Measurements from ENCODE around the gene PSTPIP1.

Gene PSTPIP1

DNA sequence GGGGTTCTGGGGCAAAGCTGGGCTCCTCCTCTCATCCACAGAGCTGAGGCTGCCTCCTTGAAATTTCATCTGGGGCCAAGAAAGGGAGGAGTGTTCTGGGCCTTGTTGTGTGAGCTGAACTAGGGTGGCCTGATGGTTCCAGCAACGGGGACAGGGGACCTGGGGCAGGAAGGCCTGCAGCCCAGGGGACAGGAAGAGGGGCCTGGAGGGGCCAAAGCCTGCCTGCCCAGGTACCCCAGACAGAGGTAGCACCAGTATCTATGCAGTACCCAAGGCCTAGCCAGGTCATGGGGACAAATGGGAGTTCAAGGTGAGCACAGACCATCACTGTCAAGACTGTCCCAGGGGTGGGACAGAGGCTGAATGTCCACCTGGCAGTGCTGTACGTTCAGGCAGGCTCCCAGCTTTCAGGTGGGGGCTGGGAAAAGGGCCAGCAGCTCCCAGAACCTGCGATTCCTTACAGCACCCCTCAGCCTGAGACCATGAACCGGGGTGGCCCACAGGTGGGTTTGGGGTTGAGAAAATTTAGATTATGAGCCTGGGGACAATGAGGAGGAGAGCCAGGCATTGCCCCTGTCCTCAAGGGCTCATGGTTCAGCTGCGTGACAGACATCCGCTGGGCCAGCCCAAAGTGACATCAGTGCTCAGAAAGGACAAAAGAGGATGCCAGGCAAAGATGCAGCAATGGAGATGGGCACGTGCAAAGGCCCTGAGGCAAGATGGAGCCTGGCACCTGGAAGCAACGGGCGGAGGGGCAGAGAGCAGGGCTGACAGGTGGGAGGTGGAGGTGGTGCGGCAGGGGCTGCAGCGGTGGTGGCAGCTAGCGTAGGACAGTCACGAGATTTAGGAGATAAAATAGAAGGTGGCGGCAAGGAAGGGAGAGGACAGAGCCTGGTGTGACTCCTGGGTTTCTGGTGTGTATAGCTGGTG is 28.0 kb downstream of the PSTPIP1 start:
- DNase-seq = no peak
- no peak overlapping the region for H3K4ac ChIP-seq (ENCODE audit: low read depth, low read length)
- H2BK15ac ChIP-seq (replicated peaks; ENCODE audit: low read depth) = no peak overlapping the region
- no peak overlapping the region for H4K8ac ChIP-seq (ENCODE audit: low read depth, low read length)
- H3K4me3 ChIP-seq (ENCODE audit: low read length) = no peak overlapping the region
- H2BK5ac ChIP-seq (ENCODE audit: low read length) = no peak overlapping the region
- no peaks in the 10 kb centered on the region for H3K79me2 ChIP-seq (ENCODE audit: control insufficient read depth, insufficient read depth, low read length)
- no peak overlapping the region for H2BK120ac ChIP-seq (ENCODE audit: low read depth, low read length)
- H3K4me1 ChIP-seq (ENCODE audit: control insufficient read depth, low read depth, low read length) = no peaks in the 10 kb centered on the region
- H3K27me3 ChIP-seq (ENCODE audit: insufficient read depth, low read length, poor library complexity) = no peaks in the 10 kb centered on the region
- no peak overlapping the region for H3K23ac ChIP-seq (ENCODE audit: low read length)
- H2AK5ac ChIP-seq (ENCODE audit: low read length) = no peak overlapping the region
- no CpG with 5 or more reads among the region's 14 CpGs for WGBS (ENCODE audit: extremely low coverage, insufficient coverage, low lambda C conversion rate)
- H3K79me1 ChIP-seq (ENCODE audit: low read length) = no peaks in the 10 kb centered on the region
- no peak overlapping the region for H3K56ac ChIP-seq (ENCODE audit: low read length)
- H3K4me2 ChIP-seq (ENCODE audit: low read length) = no peak overlapping the region
- H3K9ac ChIP-seq (ENCODE audit: low read length) = no peak overlapping the region
- no peak overlapping the region for H3K27ac ChIP-seq (ENCODE audit: low read depth, low read length)
- H3K36me3 ChIP-seq (ENCODE audit: control insufficient read depth, insufficient read depth, low read length) = no peaks in the 10 kb centered on the region
- H3K18ac ChIP-seq (ENCODE audit: low read length) = no peak overlapping the region
- H4K5ac ChIP-seq (ENCODE audit: low read length) = no peak overlapping the region

DNA sequence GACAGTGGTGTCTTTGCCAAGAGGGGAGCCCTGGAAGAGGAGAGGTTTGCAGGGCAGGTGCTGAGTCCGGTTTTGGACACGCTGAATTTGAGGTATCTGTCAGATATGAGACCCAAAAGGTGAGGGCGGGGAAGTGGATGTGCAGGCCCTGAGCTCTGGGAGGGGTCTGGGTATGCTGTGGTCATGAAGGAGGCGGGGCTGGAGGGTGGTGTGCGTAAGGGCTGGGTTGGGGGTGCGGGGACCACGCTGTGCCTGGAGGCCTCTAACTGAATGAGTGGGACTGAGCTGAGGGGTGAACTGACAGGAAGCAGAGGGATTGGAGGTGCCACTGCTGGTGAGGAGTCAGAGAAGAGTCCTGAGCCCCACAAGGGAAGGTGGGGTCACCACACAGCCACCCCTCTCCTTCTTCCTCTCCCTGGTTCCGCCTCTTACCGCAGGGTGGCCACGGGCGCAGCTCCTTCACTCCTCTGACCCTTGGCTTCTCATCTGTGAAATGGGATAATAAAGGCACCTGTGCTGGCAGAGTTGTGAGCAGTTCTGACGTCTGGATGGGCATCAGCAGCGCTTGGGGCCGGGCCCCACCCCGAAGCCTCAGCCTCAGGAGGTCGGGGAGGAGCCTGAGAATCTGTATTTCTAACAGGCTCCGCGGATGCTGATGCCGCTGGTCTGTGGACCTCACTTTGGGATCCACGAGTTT is 28.8 kb downstream of the PSTPIP1 start:
- H4K8ac ChIP-seq (ENCODE audit: low read depth, low read length) = no peak overlapping the region
- DNase-seq = no peak

DNA sequence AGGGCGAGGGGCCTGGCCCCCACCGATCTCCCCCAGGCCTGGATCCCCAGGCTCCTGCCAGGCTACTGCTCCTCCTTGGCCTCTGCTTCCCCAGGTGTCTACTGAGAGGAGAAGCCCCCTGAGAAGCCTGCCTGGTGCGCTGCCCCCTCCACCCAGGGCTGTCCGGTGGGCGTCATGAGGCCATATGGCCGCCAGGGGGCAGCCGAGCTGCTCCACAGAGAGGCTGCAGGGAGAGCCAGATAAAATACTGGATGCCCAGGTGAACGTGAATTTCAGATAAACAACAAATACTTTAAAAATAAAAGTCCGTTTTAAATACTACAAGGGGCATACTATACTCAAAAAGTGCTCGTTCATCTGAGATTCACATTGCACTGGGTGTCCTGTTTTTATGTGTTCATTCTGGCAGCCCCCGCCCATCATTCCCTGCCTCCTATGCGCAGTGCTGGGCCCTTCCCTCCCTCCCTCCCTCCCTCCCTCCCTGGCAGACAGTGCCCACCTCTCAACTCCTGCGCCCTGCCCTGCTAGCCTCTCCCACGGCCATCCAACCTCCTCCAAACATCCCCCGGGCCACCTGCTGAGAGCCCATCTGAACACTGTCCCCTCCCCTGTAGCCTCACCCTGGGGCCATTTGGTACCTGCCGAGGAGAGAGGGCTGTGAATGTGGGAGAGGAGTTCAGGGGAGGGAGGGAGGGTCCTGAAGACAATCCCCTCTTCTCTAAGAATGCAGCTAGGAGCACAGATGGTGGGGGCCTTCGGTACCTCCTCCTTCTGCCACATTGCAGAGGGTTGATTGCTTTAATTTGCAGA is 29.6 kb downstream of the PSTPIP1 start:
- Histone ChIP-seq H3K27me3 (ENCODE audit: insufficient read depth, low read length, poor library complexity) (no peaks in the 10 kb centered on the region), H3K23ac (ENCODE audit: low read length) (no peak overlapping the region), H2BK120ac (ENCODE audit: low read depth, low read length) (no peak overlapping the region), H3K36me3 (ENCODE audit: control insufficient read depth, insufficient read depth, low read length) (no peaks in the 10 kb centered on the region), H3K4me3 (ENCODE audit: low read length) (no peak overlapping the region), H4K8ac (ENCODE audit: low read depth, low read length) (no peak overlapping the region), H3K79me1 (ENCODE audit: low read length) (no peaks in the 10 kb centered on the region), H3K27ac (ENCODE audit: low read depth, low read length) (no peak overlapping the region), H3K79me2 (ENCODE audit: control insufficient read depth, insufficient read depth, low read length) (no peaks in the 10 kb centered on the region), H3K4me2 (ENCODE audit: low read length) (no peak overlapping the region), H2BK15ac (replicated peaks; ENCODE audit: low read depth) (no peak overlapping the region), H2AK5ac (ENCODE audit: low read length) (no peak overlapping the region), H3K56ac (ENCODE audit: low read length) (no peak overlapping the region), H3K4ac (ENCODE audit: low read depth, low read length) (no peak overlapping the region), H3K9ac (ENCODE audit: low read length) (no peak overlapping the region), H3K4me1 (ENCODE audit: control insufficient read depth, low read depth, low read length) (no peaks in the 10 kb centered on the region), H2BK5ac (ENCODE audit: low read length) (no peak overlapping the region), H3K18ac (ENCODE audit: low read length) (no peak overlapping the region), H4K5ac (ENCODE audit: low read length) (no peak overlapping the region)
- WGBS (ENCODE audit: extremely low coverage, insufficient coverage, low lambda C conversion rate) = no CpG with 5 or more reads among the region's 17 CpGs
- peak; percentile 56 for DNase-seq

More for the DNA sequence above, 28.8 kb downstream of the PSTPIP1 start:
- Histone ChIP-seq H2BK15ac (replicated peaks; ENCODE audit: low read depth) (no peak overlapping the region), H3K27me3 (ENCODE audit: insufficient read depth, low read length, poor library complexity) (no peaks in the 10 kb centered on the region), H4K5ac (ENCODE audit: low read length) (no peak overlapping the region), H3K4me2 (ENCODE audit: low read length) (no peak overlapping the region), H3K56ac (ENCODE audit: low read length) (no peak overlapping the region), H3K36me3 (ENCODE audit: control insufficient read depth, insufficient read depth, low read length) (no peaks in the 10 kb centered on the region), H3K9ac (ENCODE audit: low read length) (no peak overlapping the region), H3K79me1 (ENCODE audit: low read length) (no peaks in the 10 kb centered on the region), H3K79me2 (ENCODE audit: control insufficient read depth, insufficient read depth, low read length) (no peaks in the 10 kb centered on the region), H3K27ac (ENCODE audit: low read depth, low read length) (no peak overlapping the region), H2AK5ac (ENCODE audit: low read length) (no peak overlapping the region), H2BK5ac (ENCODE audit: low read length) (no peak overlapping the region), H3K18ac (ENCODE audit: low read length) (no peak overlapping the region), H3K4ac (ENCODE audit: low read depth, low read length) (no peak overlapping the region), H3K23ac (ENCODE audit: low read length) (no peak overlapping the region), H3K4me3 (ENCODE audit: low read length) (no peak overlapping the region), H2BK120ac (ENCODE audit: low read depth, low read length) (no peak overlapping the region), H3K4me1 (ENCODE audit: control insufficient read depth, low read depth, low read length) (no peaks in the 10 kb centered on the region)
- WGBS (ENCODE audit: extremely low coverage, insufficient coverage, low lambda C conversion rate) = no CpG with 5 or more reads among the region's 20 CpGs

DNA sequence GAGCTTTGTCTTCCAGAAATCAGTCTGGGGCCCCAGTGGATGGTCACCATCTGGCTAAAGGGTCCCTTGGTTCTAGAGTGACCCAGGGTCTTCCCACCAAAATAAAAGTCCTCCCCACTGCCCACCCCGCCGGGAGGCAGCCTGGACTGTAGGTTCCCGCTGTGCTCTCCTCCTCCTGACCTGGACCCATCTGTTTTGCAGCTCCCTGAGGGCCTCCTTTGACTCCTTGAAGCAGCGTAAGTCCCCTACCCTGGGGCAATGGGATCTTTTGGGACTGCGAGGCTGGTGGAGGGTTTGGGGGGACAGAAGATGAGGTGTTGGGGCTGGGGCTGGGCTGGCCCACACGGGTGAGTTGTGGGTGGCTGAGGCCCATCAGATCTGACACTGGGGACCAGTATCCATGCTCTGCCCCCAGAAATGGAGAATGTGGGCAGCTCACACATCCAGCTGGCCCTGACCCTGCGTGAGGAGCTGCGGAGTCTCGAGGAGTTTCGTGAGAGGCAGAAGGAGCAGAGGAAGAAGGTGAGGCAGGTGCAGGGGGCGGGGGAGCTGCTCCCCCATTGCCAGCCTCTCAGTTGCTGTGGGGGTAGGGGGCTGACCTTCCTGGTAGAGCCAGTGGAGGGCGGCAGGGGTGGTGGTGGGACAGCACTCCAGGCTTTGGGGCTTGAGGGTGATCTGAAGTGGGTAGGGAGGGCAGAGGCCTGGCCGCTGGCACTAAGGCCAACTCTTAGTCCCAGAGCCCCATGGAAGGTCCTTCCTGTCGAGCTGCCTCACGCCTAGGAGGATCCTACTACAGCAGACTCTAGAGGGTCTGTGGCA is 30.4 kb downstream of the PSTPIP1 start:
- no peak overlapping the region for H3K9ac ChIP-seq (ENCODE audit: low read length)
- no peak overlapping the region for H2BK120ac ChIP-seq (ENCODE audit: low read depth, low read length)
- no peaks in the 10 kb centered on the region for H3K27me3 ChIP-seq (ENCODE audit: insufficient read depth, low read length, poor library complexity)
- no peak overlapping the region for H2BK15ac ChIP-seq (replicated peaks; ENCODE audit: low read depth)
- no CpG with 5 or more reads among the region's 15 CpGs for WGBS (ENCODE audit: extremely low coverage, insufficient coverage, low lambda C conversion rate)
- H3K18ac ChIP-seq (ENCODE audit: low read length) = no peak overlapping the region
- H3K4me3 ChIP-seq (ENCODE audit: low read length) = no peak overlapping the region
- no peaks in the 10 kb centered on the region for H3K79me2 ChIP-seq (ENCODE audit: control insufficient read depth, insufficient read depth, low read length)
- DNase-seq = no peak
- H3K27ac ChIP-seq (ENCODE audit: low read depth, low read length) = no peak overlapping the region
- H2AK5ac ChIP-seq (ENCODE audit: low read length) = no peak overlapping the region
- no peak overlapping the region for H3K4ac ChIP-seq (ENCODE audit: low read depth, low read length)
- H3K56ac ChIP-seq (ENCODE audit: low read length) = no peak overlapping the region
- no peak overlapping the region for H3K23ac ChIP-seq (ENCODE audit: low read length)
- H3K4me2 ChIP-seq (ENCODE audit: low read length) = no peak overlapping the region
- no peak overlapping the region for H4K8ac ChIP-seq (ENCODE audit: low read depth, low read length)
- no peaks in the 10 kb centered on the region for H3K4me1 ChIP-seq (ENCODE audit: control insufficient read depth, low read depth, low read length)
- H3K79me1 ChIP-seq (ENCODE audit: low read length) = no peaks in the 10 kb centered on the region
- H4K5ac ChIP-seq (ENCODE audit: low read length) = no peak overlapping the region
- H3K36me3 ChIP-seq (ENCODE audit: control insufficient read depth, insufficient read depth, low read length) = no peaks in the 10 kb centered on the region
- H2BK5ac ChIP-seq (ENCODE audit: low read length) = no peak overlapping the region

DNA sequence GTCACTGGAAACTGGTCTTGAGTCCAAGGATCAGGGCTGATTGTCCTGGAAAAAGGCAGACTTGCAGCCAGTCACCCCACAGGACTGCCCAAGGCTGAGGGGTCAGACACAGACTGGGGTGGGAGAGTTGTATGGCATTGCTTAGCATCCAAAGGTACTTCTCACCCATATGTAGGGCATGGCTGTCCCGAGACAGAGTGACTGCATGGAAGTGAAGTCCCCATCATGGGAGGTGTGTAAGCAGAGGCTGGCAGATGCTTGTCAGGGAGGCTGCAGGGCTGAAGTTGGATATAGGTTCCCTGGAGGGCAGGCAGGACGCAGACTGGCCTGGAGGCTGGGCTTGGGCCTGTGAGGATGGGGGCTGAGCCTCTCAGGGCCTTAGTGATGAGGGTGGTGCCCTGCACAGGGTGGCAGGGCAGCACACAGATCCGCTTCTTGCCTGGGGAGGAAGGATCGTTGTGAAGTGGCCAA is 31.1 kb downstream of the PSTPIP1 start:
- no peak overlapping the region for H3K4me3 ChIP-seq (ENCODE audit: low read length)
- no peaks in the 10 kb centered on the region for H3K27me3 ChIP-seq (ENCODE audit: insufficient read depth, low read length, poor library complexity)
- H2BK120ac ChIP-seq (ENCODE audit: low read depth, low read length) = no peak overlapping the region
- H3K23ac ChIP-seq (ENCODE audit: low read length) = no peak overlapping the region
- no peak overlapping the region for H3K18ac ChIP-seq (ENCODE audit: low read length)
- H4K5ac ChIP-seq (ENCODE audit: low read length) = no peak overlapping the region
- H3K79me2 ChIP-seq (ENCODE audit: control insufficient read depth, insufficient read depth, low read length) = no peaks in the 10 kb centered on the region
- H3K4me1 ChIP-seq (ENCODE audit: control insufficient read depth, low read depth, low read length) = no peaks in the 10 kb centered on the region
- H3K36me3 ChIP-seq (ENCODE audit: control insufficient read depth, insufficient read depth, low read length) = no peaks in the 10 kb centered on the region
- H2AK5ac ChIP-seq (ENCODE audit: low read length) = no peak overlapping the region
- H2BK15ac ChIP-seq (replicated peaks; ENCODE audit: low read depth) = no peak overlapping the region
- H2BK5ac ChIP-seq (ENCODE audit: low read length) = no peak overlapping the region
- H3K9ac ChIP-seq (ENCODE audit: low read length) = no peak overlapping the region
- no peak overlapping the region for H3K56ac ChIP-seq (ENCODE audit: low read length)
- H3K4ac ChIP-seq (ENCODE audit: low read depth, low read length) = no peak overlapping the region
- H3K27ac ChIP-seq (ENCODE audit: low read depth, low read length) = no peak overlapping the region
- H4K8ac ChIP-seq (ENCODE audit: low read depth, low read length) = no peak overlapping the region
- WGBS (ENCODE audit: extremely low coverage, insufficient coverage, low lambda C conversion rate) = no CpG with 5 or more reads among the region's 4 CpGs
- H3K4me2 ChIP-seq (ENCODE audit: low read length) = no peak overlapping the region
- DNase-seq = no peak
- H3K79me1 ChIP-seq (ENCODE audit: low read length) = no peaks in the 10 kb centered on the region

Data from mesendoderm (in vitro differentiated cells).